ENCODE data around the gene EML6.

EML6 gene

DNA sequence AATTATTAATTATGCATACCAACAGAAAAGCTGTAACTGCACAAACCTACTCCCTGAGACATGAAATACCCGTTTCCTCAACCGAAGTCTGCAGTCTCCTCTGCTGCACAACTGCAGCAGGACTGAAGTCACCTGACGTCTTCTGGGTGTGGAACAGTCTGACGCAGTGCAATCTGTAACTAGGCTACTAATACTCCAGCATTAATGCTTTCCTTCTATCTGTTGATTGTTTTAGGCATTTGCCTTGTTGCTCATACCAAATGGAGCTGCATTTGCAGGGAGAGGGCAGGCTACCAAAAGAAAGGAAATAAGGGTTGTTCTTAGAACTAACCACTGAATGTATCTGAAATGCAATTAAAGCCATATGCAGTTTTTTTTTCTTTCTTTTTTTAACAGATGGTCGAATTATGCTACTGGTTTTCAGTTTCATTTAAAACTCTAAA lies 286.7 kb downstream of the EML6 start:
- in situ Hi-C loops (cut with HindIII; ENCODE audit: low sequenced_read_pairs) = no loop called here
- TF ChIP-seq, protein P1, sequence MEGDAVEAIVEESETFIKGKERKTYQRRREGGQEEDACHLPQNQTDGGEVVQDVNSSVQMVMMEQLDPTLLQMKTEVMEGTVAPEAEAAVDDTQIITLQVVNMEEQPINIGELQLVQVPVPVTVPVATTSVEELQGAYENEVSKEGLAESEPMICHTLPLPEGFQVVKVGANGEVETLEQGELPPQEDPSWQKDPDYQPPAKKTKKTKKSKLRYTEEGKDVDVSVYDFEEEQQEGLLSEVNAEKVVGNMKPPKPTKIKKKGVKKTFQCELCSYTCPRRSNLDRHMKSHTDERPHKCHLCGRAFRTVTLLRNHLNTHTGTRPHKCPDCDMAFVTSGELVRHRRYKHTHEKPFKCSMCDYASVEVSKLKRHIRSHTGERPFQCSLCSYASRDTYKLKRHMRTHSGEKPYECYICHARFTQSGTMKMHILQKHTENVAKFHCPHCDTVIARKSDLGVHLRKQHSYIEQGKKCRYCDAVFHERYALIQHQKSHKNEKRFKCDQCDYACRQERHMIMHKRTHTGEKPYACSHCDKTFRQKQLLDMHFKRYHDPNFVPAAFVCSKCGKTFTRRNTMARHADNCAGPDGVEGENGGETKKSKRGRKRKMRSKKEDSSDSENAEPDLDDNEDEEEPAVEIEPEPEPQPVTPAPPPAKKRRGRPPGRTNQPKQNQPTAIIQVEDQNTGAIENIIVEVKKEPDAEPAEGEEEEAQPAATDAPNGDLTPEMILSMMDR (IDR thresholded peaks at IDR 0.05; ENCODE audit: low read depth, low read length, missing control alignments) = no peak
- H3K4me3 ChIP-seq (ENCODE audit: low read depth, low read length) = peak overlapping the region; percentile 25
- DNase-seq (ENCODE audit: low read depth) = no peak

DNA sequence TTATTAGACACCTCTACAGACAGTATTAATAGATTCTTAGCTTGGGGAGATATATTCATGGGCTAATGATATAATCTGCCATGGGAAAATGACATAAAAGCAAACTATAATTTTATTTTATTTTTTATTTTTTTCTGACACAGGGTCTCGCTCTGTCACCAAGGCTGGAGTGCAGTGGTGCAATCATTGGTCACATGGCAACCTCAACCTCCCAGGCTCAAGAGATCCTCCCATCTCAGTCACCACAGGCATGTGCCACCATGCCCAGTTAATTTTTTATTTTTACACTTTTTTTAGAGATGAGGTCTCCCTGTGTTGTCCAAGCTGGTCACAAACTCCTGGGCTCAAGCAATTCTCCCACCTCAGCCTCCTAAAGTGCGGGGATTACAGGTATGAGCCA lies 287.5 kb downstream of the EML6 start:
- TF ChIP-seq, protein P1 (IDR thresholded peaks at IDR 0.05; ENCODE audit: low read depth, low read length, missing control alignments) = no peak
- in situ Hi-C loops (cut with HindIII; ENCODE audit: low sequenced_read_pairs) = no loop called here
- no peak overlapping the region for H3K4me3 ChIP-seq (ENCODE audit: low read depth, low read length)
- DNase-seq (ENCODE audit: low read depth) = no peak

DNA sequence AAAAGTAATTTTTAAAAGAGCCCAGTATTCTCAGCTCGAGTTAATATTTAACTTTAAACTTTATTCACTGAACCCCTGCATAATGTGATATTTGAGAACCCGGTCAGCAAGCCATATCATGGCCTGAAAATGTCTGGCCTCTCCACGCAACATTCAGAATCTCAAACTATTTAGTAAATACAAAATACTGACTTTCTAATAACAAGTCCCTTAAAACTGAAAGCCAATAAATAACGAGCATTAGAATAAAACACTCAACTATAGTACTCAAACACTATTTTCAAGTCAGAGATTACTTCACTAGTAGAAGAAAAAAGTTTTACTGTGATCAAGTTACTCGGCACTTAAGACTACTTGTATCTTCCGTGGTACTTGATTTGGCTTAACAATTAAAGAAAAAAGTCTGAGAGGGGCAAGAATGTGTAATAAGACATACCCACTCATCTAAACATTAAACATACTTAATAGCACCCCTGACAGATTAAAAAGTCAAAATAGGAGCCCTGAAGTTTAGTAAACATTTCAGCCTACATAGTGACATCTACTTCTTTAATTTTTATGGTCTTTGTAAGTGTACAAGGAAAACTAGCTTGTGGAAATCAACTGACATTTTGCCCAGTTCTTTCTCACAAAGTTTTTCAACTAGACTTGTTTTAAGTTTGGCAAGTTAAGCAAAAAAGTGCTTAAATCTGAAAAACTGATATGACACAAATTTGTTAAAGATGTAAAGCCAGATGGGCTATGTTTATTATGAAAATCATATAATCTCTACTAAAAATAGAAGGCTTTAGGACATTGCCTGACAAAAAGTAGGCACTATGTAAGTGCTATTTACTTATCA lies 288.6 kb downstream of the EML6 start:
- no peak overlapping the region for H3K4me3 ChIP-seq (ENCODE audit: low read depth, low read length)
- no peak for DNase-seq (ENCODE audit: low read depth)
- in situ Hi-C loops (cut with HindIII; ENCODE audit: low sequenced_read_pairs) = no loop called here

DNA sequence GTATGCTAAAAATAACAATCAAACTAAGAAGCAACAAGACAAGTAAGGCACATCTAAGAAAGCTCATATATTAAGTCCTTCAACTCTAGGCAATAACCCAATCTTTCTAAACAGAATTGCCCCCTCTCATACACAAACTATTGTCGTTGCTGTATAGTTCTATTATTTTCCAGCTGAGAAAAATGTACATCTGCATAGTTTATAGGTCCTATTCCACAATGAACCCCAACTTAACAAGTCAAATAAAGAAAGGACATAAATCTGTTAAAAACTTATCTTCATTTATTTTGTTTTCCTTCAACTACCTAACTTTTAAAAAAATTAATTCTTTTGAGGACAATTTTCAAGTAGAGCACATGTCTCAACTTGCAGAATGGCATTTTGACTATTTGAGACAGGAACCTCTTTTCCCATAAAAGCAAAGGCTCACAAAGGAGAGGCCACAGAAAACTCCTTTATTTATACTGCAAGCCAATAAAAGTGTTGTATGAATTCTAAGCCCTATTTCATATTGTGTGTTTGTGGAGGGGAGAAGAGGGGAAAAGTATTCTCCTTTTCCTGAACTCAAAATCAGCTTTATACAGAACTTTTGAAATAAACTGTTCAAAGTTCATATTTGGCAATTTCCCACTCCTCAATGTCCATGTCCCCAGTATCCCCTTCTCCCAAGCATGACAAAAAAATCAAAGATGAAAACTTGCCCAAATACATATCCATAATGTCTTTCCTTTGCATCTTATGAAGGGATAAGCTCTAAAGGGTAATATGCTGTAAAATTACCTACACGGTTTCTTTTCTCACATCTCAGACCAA lies 289.4 kb downstream of the EML6 start:
- H3K4me3 ChIP-seq (ENCODE audit: low read depth, low read length) = no peak overlapping the region
- TF ChIP-seq, protein P1 (IDR thresholded peaks at IDR 0.05; ENCODE audit: low read depth, low read length, missing control alignments) = no peak
- in situ Hi-C loops (cut with HindIII; ENCODE audit: low sequenced_read_pairs) = no loop called here
- no peak for DNase-seq (ENCODE audit: low read depth)

More for the DNA sequence above, 288.6 kb downstream of the EML6 start:
- TF ChIP-seq, protein P1 (IDR thresholded peaks at IDR 0.05; ENCODE audit: low read depth, low read length, missing control alignments) = no peak

DNA sequence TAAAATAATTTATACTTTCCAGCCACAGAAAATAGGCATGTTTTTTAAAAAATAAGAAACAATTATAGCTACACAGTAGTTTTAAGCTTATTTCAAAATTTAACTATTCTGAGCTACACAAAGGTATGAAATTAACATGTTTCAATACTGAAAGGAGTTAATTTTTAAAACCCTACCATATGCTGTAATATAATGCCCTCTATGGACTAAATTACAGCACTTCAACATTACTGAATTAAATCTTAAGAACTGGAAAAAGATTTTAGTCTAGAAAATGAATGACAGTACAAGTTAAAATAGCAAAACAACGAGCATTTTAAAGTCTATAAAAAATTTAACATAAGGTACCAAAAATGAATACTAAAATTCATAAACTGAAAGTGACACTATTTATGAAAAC lies 290.5 kb downstream of the EML6 start:
- no peak for DNase-seq (ENCODE audit: low read depth)
- in situ Hi-C loops (cut with HindIII; ENCODE audit: low sequenced_read_pairs) = no loop called here
- TF ChIP-seq, protein P1 (IDR thresholded peaks at IDR 0.05; ENCODE audit: low read depth, low read length, missing control alignments) = no peak
- H3K4me3 ChIP-seq (ENCODE audit: low read depth, low read length) = no peak overlapping the region

Measured in astrocyte of the cerebellum (primary cell).